K562 (cell line): ENCODE results near the gene FMO5. TPM values are rescaled to one million over a fixed set of nuclear protein-coding genes. Genes with fewer than 3 reads are reported as not detected.

Experiments
- CHD1 ChIP-seq: fragments of 200-600 bp; sonication (generic); IDR thresholded peaks from one replicate; pipeline ENCODE4 v1.6.1; 2012; ENCODE audit warnings: mild to moderate bottlenecking, moderate library complexity, low read length, inconsistent platforms
- DACH1 ChIP-seq: fragments of 450-650 bp; IDR thresholded peaks from 2 replicates; pipeline ENCODE4 v1.6.1; 2018; ENCODE audit not compliant: partially characterized antibody
- EHMT2 ChIP-seq: fragments of 450-650 bp; IDR thresholded peaks from 2 replicates; pipeline ENCODE4 v1.6.1; 2018; ENCODE audit warnings: antibody characterized with exemption
- GABPA ChIP-seq: fragments of 200-800 bp; sonication (Bioruptor generic); conservative IDR thresholded peaks from 2 replicates; pipeline ENCODE4 v1.6.1; 2016; ENCODE audit warnings: low read depth, missing genetic modification characterization, missing compliant biosample characterization
- HCFC1 ChIP-seq: IDR thresholded peaks from 2 replicates; pipeline ENCODE4 v1.6.1; 2012; ENCODE audit warnings: low read depth, low read length, improper control_type of control experiment
- HMGXB4 ChIP-seq: sonication (generic); formaldehyde crosslinking; IDR thresholded peaks from 2 replicates; pipeline ENCODE4 v1.8.1; 2023; ENCODE audit warnings: mild to moderate bottlenecking, missing genetic modification reagents
- MCM2 ChIP-seq: fragments of 450-650 bp; IDR thresholded peaks from 2 replicates; pipeline ENCODE4 v1.6.1; 2017; ENCODE audit warnings: low read depth, mild to moderate bottlenecking
- MEIS2 ChIP-seq: fragments of 450-650 bp; IDR thresholded peaks from 2 replicates; pipeline ENCODE4 v1.6.1; 2014; ENCODE audit warnings: mild to moderate bottlenecking; ENCODE audit not compliant: partially characterized antibody
- NFE2 ChIP-seq: IDR thresholded peaks from 2 replicates; pipeline ENCODE4 v1.6.1; 2014; ENCODE audit warnings: antibody characterized with exemption, low read depth
- NFXL1 ChIP-seq: fragments of 450-650 bp; formaldehyde crosslinking; IDR thresholded peaks from 2 replicates; pipeline ENCODE4 v1.4.0; 2021; ENCODE audit warnings: mild to moderate bottlenecking
- POLR2A ChIP-seq: fragments of 450-650 bp; conservative IDR thresholded peaks from 2 replicates; pipeline ENCODE4 v1.6.1; 2016
- SNRNP70 ChIP-seq: fragments of 200-400 bp; formaldehyde crosslinking; optimal IDR thresholded peaks from 2 replicates; pipeline ENCODE3; 2017; ENCODE audit warnings: low read depth, low read length
- SRSF3 ChIP-seq: fragments of 200-400 bp; formaldehyde crosslinking; IDR thresholded peaks from 2 replicates; pipeline ENCODE4 v1.6.1; 2016; ENCODE audit warnings: mild to moderate bottlenecking, low read length, moderate library complexity; ENCODE audit not compliant: insufficient read depth
- TCFL5 ChIP-seq: fragments of 250-450 bp; sonication (Bioruptor Pico); conservative IDR thresholded peaks from 2 replicates; pipeline ENCODE4 v1.6.1; 2021; ENCODE audit warnings: mild to moderate bottlenecking, moderate library complexity, matching md5 sums
- ZBTB9 ChIP-seq: fragments of 450-650 bp; formaldehyde crosslinking; IDR thresholded peaks from 2 replicates; pipeline ENCODE4 v1.4.0; 2020; ENCODE audit warnings: mild to moderate bottlenecking, moderate library complexity
- ZNF41 ChIP-seq: fragments of 250-450 bp; sonication (Bioruptor Pico); conservative IDR thresholded peaks from 2 replicates; pipeline ENCODE4 v1.4.0; 2020; ENCODE audit warnings: mild to moderate bottlenecking
- ZNF436 ChIP-seq: fragments of 250-450, 450-650 bp; sonication (Bioruptor Pico); formaldehyde crosslinking; IDR thresholded peaks from 2 replicates; pipeline ENCODE4 v1.7.0; 2020; ENCODE audit warnings: mild to moderate bottlenecking
- ZNF655 ChIP-seq: fragments of 250-450 bp; sonication (Bioruptor Pico); IDR thresholded peaks from 2 replicates; pipeline ENCODE4 v1.5.0; 2021
- polyA plus RNA-seq, 8 experiments: library from polyadenylated mRNA; depleted of rRNA in 4 of 8; stranded (reverse) in 5 of 8; unstranded in 3 of 8; fragments of >200 nt; fragmentation: Nextera tagmentation in 2 of 8; fragmentation: Illumina TruSeq in 1 of 8; extraction: Ambion mirVana in 2 of 8; extraction: Trizol in 1 of 8; gene quantifications; 2 replicates each; pipeline versions ENCODE4 v1.2.1 to v1.2.3, GENCODE V29; 2011 to 2014; ENCODE audit warnings: inconsistent platforms in 1 of 8, missing spikeins in 1 of 8
- total RNA-seq, 7 experiments: library from RNA; depleted of rRNA in 6 of 7; stranded (reverse); fragments of >200 nt in 6 of 7; fragmentation: Illumina TruSeq in 2 of 7; extraction: Trizol in 2 of 7; gene quantifications; 2 replicates each; pipeline versions ENCODE4 v1.2.1 to v1.2.3, GENCODE V29; 2011 to 2021; ENCODE audit warnings: low replicate concordance in 1 of 7
- TF ChIP-seq, protein P1 (sequence below): fragments of 450-650 bp; IDR thresholded peaks from 2 replicates; pipeline ENCODE4 v1.6.1; 2017; ENCODE audit warnings: antibody characterized with exemption, mild to moderate bottlenecking
- TF ChIP-seq, protein P2 (sequence below): fragments of 250-450 bp; sonication (Bioruptor Pico); IDR thresholded peaks from 2 replicates; pipeline ENCODE4 v1.8.0; 2021; ENCODE audit warnings: borderline replicate concordance, mild to moderate bottlenecking, moderate library complexity; ENCODE audit not compliant: poor library complexity, severe bottlenecking

Gene FMO5
- total and polyA plus RNA-seq, 9 of the 15 experiments (the other 6 are each of a cell fraction or from before 2014, with no cell fraction given), result 0.11 to 0.69 (median 0.19) TPM; not detected in 1

- no peak for TF ChIP-seq TCFL5 (CRISPR knock-in tag)
- TF ChIP-seq SRSF3, result no peak
- no peak for TF ChIP-seq ZNF655 (CRISPR knock-in tag)
- TF ChIP-seq NFXL1, result no peak
- TF ChIP-seq ZBTB9, result no peak
- TF ChIP-seq ZNF41 (CRISPR knock-in tag), result no peak
- TF ChIP-seq HCFC1, result peak; percentile 71
- peak; percentile 67; the same call in 1 of the 2 replicates for TF ChIP-seq HMGXB4 (CRISPR knock-in tag)
- no peak for TF ChIP-seq ZNF436
- TF ChIP-seq EHMT2, result no peak
- TF ChIP-seq DACH1, result no peak
- peak; percentile 24 for TF ChIP-seq MEIS2
- no peak for TF ChIP-seq SNRNP70
- peak; percentile 56; the same call in 1 of the 2 replicates for TF ChIP-seq GABPA (tag)
- TF ChIP-seq CHD1, result no peak
- TF ChIP-seq NFE2, result no peak
- no peak for TF ChIP-seq MCM2
- TF ChIP-seq, protein P1, sequence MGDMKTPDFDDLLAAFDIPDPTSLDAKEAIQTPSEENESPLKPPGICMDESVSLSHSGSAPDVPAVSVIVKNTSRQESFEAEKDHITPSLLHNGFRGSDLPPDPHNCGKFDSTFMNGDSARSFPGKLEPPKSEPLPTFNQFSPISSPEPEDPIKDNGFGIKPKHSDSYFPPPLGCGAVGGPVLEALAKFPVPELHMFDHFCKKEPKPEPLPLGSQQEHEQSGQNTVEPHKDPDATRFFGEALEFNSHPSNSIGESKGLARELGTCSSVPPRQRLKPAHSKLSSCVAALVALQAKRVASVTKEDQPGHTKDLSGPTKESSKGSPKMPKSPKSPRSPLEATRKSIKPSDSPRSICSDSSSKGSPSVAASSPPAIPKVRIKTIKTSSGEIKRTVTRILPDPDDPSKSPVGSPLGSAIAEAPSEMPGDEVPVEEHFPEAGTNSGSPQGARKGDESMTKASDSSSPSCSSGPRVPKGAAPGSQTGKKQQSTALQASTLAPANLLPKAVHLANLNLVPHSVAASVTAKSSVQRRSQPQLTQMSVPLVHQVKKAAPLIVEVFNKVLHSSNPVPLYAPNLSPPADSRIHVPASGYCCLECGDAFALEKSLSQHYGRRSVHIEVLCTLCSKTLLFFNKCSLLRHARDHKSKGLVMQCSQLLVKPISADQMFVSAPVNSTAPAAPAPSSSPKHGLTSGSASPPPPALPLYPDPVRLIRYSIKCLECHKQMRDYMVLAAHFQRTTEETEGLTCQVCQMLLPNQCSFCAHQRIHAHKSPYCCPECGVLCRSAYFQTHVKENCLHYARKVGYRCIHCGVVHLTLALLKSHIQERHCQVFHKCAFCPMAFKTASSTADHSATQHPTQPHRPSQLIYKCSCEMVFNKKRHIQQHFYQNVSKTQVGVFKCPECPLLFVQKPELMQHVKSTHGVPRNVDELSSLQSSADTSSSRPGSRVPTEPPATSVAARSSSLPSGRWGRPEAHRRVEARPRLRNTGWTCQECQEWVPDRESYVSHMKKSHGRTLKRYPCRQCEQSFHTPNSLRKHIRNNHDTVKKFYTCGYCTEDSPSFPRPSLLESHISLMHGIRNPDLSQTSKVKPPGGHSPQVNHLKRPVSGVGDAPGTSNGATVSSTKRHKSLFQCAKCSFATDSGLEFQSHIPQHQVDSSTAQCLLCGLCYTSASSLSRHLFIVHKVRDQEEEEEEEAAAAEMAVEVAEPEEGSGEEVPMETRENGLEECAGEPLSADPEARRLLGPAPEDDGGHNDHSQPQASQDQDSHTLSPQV, result peak; percentile 70; the same call in 1 of the 2 replicates
- TF ChIP-seq, protein P2, sequence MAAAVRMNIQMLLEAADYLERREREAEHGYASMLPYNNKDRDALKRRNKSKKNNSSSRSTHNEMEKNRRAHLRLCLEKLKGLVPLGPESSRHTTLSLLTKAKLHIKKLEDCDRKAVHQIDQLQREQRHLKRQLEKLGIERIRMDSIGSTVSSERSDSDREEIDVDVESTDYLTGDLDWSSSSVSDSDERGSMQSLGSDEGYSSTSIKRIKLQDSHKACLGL (CRISPR knock-in tag), result no peak
- peak; percentile 78 for TF ChIP-seq POLR2A
Measured at GRCh38 chr1:147172168-147173016, 52.7 kb downstream of the FMO5 start, which contains the start of gene PRKAB2 (continued).
